Measurements from ENCODE around the gene SERPINB6.

The SERPINB6 gene

DNA sequence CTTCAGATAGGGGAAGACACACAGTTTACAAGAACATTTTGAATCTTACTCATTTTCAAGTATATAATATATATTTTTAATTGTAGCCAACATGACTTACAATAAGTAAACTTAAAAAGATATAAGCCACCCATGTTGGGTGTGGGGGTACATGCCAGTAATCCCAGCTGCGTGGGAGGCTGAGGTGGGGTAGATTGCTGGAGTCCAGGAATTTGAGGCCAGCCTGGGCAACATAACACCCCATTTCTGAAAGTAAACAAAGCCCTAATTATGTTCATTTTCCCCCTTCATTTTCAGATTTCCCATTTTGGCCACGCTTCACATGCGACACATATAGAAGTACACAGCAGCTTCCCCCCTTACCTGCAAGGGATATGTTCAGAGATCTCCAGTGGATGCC lies 30.5 kb downstream of the SERPINB6 start:
- Histone ChIP-seq H4K20me1 (ENCODE audit: insufficient read depth, low read length) (no peaks in the 10 kb centered on the region), H3K9me2 (ENCODE audit: low read depth, low read length) (no peaks in the 10 kb centered on the region), H3K27ac (ENCODE audit: low read depth, low read length, poor library complexity, severe bottlenecking) (peak overlapping the region; percentile 97), H3K79me2 (ENCODE audit: insufficient read depth, low read length) (no peaks in the 10 kb centered on the region), H3K9ac (ENCODE audit: low read length) (peak overlapping the region; percentile 45), H3F3A (ENCODE audit: insufficient read depth, low read length) (peaks cover 3% of the 10 kb centered on the region; the same call in 1 of the 2 replicates), H3K36me3 (ENCODE audit: insufficient read depth, low read length) (no peaks in the 10 kb centered on the region; the same call in 1 of the 2 replicates), H3K27me3 (ENCODE audit: insufficient read depth, low read length) (no peaks in the 10 kb centered on the region), H3K4me2 (ENCODE audit: low read length) (peak overlapping the region; percentile 64), H3K4me3 (ENCODE audit: low read depth, low read length, poor library complexity, severe bottlenecking) (peak overlapping the region; percentile 50), H2AFZ (ENCODE audit: low read length) (no peak overlapping the region), H3K9me3 (ENCODE audit: low read length) (no peaks in the 10 kb centered on the region), H3K4me1 (ENCODE audit: insufficient read depth, low read length, severe bottlenecking) (peaks cover 52% of the 10 kb centered on the region)
- no peak for TF ChIP-seq EZH2 (IDR thresholded peaks at IDR 0.05; ENCODE audit: borderline replicate concordance, low read length)
- TF ChIP-seq, protein P1, sequence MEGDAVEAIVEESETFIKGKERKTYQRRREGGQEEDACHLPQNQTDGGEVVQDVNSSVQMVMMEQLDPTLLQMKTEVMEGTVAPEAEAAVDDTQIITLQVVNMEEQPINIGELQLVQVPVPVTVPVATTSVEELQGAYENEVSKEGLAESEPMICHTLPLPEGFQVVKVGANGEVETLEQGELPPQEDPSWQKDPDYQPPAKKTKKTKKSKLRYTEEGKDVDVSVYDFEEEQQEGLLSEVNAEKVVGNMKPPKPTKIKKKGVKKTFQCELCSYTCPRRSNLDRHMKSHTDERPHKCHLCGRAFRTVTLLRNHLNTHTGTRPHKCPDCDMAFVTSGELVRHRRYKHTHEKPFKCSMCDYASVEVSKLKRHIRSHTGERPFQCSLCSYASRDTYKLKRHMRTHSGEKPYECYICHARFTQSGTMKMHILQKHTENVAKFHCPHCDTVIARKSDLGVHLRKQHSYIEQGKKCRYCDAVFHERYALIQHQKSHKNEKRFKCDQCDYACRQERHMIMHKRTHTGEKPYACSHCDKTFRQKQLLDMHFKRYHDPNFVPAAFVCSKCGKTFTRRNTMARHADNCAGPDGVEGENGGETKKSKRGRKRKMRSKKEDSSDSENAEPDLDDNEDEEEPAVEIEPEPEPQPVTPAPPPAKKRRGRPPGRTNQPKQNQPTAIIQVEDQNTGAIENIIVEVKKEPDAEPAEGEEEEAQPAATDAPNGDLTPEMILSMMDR (IDR thresholded peaks at IDR 0.05; ENCODE audit: low read length): no peak

DNA sequence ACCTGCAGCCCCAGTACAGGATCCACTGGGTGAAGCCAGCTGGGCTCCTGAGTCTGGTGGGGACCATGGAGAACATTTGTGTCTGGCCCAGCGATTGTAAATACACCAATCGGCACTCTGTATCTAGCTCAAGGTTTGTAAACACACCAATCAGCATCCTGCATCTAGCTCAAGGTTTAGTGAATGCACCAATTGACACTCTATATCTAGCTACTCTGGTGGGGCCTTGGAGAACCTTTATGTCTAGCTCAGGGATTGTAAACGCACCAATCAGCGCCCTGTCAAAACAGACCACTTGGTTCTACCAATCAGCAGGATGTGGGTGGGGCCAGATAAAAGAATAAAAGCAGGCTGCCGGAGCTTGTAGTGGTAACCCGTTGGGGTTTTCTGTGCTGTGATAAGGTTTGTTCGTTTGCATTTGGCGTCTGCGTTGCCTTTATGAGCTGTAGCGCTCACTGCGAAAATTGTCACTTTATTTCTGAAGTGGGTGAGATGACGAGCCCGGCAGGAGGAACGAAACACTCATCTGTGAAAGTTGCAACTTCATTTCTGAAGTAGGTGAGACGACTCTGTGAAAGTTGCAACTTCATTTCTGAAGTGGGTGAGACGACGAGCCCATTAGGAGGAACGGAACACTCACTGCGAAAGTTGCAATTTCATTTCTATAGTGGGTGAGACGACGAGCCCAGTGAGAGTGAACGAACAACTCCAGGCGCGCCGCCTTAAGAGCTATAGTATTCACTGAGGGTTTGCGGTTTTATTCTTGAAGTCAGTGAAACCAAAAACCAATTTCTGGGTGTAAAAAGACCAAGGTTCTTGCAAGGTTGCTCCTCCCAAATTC lies 31.1 kb downstream of the SERPINB6 start:
- Histone ChIP-seq H3K4me1 (ENCODE audit: insufficient read depth, low read length, severe bottlenecking) (peaks cover 46% of the 10 kb centered on the region), H3K79me2 (ENCODE audit: insufficient read depth, low read length) (no peaks in the 10 kb centered on the region), H3K4me2 (ENCODE audit: low read length) (peak overlapping the region; percentile 64), H3K27ac (ENCODE audit: low read depth, low read length, poor library complexity, severe bottlenecking) (peak overlapping the region; percentile 97), H4K20me1 (ENCODE audit: insufficient read depth, low read length) (no peaks in the 10 kb centered on the region), H3K9ac (ENCODE audit: low read length) (peak overlapping the region; percentile 45), H3K4me3 (ENCODE audit: low read depth, low read length, poor library complexity, severe bottlenecking) (peak overlapping the region; percentile 50), H3F3A (ENCODE audit: insufficient read depth, low read length) (peaks cover 3% of the 10 kb centered on the region; the same call in 1 of the 2 replicates), H3K9me2 (ENCODE audit: low read depth, low read length) (no peaks in the 10 kb centered on the region), H2AFZ (ENCODE audit: low read length) (peak overlapping the region; percentile 94), H3K27me3 (ENCODE audit: insufficient read depth, low read length) (no peaks in the 10 kb centered on the region), H3K36me3 (ENCODE audit: insufficient read depth, low read length) (no peaks in the 10 kb centered on the region; the same call in 1 of the 2 replicates), H3K9me3 (ENCODE audit: low read length) (no peaks in the 10 kb centered on the region)
- TF ChIP-seq EZH2 (IDR thresholded peaks at IDR 0.05; ENCODE audit: borderline replicate concordance, low read length): no peak
- TF ChIP-seq, protein P1 (IDR thresholded peaks at IDR 0.05; ENCODE audit: low read length): no peak

DNA sequence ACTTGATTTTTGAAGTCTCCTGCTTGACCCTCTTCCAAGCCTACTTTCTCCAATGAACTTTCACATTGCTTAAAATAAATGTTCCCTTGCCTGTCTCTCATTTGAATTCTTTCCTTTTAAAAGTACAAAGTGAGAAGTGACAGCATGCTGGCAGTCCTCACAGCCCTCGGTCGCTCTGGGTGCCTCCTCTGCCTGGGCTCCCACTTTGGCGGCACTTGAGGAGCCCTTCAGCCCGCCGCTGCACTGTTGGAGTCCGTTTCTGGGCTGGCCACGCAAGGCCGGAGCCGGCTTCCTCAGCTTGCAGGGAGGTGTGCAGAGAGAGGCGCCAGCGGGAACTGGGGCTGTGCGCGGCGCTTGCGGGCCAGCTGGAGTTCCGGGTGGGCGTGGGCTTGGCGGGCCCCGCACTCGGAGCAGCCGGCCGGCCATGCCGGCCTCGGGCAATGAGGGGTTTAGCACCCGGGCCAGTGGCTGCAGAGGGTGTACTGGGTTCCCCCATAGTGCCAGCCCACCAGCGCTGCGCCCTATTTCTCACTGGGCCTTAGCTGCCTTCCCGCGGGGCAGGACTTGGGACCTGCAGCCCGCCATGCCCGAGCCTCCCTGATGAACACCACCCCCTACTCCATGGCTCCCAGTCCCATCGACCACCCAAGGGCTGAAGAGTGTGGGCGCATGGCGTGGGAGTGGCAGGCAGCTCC lies 31.9 kb downstream of the SERPINB6 start:
- Histone ChIP-seq H3K4me3 (ENCODE audit: low read depth, low read length, poor library complexity, severe bottlenecking) (no peak overlapping the region), H3F3A (ENCODE audit: insufficient read depth, low read length) (peaks cover 3% of the 10 kb centered on the region; the same call in 1 of the 2 replicates), H3K9me3 (ENCODE audit: low read length) (no peaks in the 10 kb centered on the region), H3K27ac (ENCODE audit: low read depth, low read length, poor library complexity, severe bottlenecking) (peak overlapping the region; percentile 97), H3K79me2 (ENCODE audit: insufficient read depth, low read length) (no peaks in the 10 kb centered on the region), H3K4me2 (ENCODE audit: low read length) (no peak overlapping the region), H3K27me3 (ENCODE audit: insufficient read depth, low read length) (no peaks in the 10 kb centered on the region), H3K9ac (ENCODE audit: low read length) (no peak overlapping the region), H3K9me2 (ENCODE audit: low read depth, low read length) (no peaks in the 10 kb centered on the region), H3K36me3 (ENCODE audit: insufficient read depth, low read length) (no peaks in the 10 kb centered on the region; the same call in 1 of the 2 replicates), H2AFZ (ENCODE audit: low read length) (no peak overlapping the region), H4K20me1 (ENCODE audit: insufficient read depth, low read length) (no peaks in the 10 kb centered on the region), H3K4me1 (ENCODE audit: insufficient read depth, low read length, severe bottlenecking) (peaks cover 38% of the 10 kb centered on the region)
- TF ChIP-seq, protein P1 (IDR thresholded peaks at IDR 0.05; ENCODE audit: low read length): no peak
- TF ChIP-seq EZH2 (IDR thresholded peaks at IDR 0.05; ENCODE audit: borderline replicate concordance, low read length): no peak
